Activated CD4-positive, alpha-beta T cell treated with anti-CD3 and anti-CD28 coated beads for 48 hours (primary cell): ENCODE data around the gene RSU1.

ENCODE experiments used
- DNase-seq: peaks from one replicate; pipeline ENCODE4 v3.0.0-alpha.2; 2020

RSU1 gene

DNA sequence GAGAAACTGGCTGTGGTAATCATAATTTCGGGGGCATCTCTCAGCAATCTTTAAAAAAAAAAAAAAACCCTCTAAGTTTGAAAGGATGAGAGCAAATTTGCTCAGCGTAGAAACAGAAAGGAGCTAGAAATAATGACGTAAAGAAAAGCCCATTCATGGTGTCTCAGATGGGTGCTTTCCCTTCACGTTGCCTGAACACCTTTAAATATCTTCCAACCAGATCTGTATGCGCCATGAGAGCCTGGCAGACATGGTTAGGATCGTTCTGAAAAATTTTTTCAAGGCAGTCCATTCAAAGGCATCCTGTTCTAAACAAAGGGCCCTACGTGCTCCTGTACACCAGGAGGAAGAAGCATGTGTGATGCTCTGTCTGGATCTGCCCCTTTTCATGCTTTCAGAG lies 154.3 kb downstream of the RSU1 start:
- no peak for DNase-seq

DNA sequence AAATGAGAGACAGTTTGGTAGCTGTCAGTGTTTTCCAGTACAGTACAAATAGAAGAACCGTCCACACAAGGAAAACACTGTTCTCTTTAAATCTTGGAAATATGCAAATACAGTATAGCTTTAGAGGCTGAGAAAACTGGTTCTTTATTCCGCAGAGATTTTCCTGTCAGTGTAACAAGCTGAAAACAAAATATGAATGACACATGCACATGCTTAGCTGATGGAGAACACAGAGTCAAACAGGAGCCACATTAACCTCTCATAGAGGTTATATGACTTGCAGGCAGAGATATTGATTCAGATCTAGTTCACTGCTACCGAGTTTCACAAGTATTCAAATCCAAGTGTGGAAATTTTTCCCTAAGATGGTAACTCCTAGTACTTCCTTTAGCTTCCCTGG lies 160.3 kb downstream of the RSU1 start:
- no peak for DNase-seq

DNA sequence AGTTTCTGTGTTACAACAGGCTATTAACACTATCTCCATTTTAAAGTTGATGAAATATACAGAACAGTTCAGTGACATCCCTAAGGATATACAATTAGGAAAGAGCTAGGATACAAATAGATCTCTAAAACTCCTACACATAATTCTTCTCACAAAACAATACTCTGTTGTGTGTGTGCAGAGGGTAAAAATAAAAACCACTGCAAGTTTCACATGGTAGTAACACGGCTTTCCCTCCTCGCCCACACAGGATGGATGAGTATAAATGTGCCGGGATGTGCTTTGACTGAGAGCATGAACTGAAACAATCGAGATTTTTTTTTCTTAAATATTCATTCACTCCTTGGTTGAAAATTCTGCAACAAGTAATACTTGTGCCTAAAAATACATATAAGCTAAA lies 164.0 kb downstream of the RSU1 start:
- peak; percentile 10 for DNase-seq

DNA sequence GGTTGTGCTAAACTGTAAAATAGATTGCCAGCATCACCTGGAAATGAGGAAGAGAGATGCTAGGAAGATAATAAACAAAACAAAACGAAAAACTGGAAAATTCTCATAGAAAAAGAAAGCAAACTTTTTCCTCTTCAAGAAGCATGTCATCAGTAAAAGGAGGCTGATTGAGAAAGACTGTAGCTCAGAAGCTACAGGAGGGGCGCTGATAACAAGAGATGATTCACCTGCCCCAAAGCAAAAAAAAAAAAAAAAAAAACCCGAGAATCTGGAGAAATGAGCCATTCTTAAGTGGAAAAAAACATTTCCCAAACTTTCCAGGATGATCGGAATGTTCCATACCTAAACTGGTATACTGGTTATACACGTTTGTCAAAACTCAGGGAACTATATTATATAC lies 165.1 kb downstream of the RSU1 start:
- DNase-seq, result no peak

DNA sequence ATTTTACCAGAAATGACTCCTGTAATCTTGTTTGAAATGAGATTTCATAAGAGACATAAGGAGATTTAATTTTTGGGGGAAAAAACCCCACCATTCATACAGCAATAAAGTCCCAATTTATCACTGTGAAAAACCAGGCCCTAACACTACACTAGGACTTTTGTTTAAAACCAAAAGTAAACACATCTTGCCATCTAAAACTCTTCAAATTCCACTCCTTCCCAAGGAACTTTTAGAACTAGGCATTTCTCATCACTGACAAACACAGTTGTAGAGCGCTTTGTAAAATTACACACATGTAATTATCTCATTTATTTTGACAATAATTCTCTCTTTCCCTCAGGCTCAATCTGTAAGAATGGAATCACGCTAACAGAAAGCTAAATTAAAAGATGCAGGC lies 167.5 kb downstream of the RSU1 start:
- no peak for DNase-seq

DNA sequence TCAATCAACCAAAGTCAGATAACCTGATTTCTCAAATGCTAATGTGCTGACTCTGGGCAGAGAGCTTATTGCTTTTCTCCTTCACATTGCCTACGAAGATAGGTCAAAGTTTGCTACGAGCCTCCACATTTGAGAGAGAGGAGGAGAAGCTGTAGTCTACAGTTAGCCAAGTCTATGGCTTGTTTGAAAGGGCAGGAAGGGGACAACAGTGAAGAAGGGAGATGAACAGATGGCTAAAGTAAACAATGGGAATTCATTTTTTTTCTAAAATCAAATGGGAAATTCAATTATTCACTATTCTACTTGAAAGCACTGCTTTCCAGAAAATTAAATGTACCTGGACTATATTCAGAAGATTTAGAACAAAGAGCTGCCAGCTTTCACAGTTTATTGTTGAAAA lies 168.9 kb downstream of the RSU1 start:
- no peak for DNase-seq

DNA sequence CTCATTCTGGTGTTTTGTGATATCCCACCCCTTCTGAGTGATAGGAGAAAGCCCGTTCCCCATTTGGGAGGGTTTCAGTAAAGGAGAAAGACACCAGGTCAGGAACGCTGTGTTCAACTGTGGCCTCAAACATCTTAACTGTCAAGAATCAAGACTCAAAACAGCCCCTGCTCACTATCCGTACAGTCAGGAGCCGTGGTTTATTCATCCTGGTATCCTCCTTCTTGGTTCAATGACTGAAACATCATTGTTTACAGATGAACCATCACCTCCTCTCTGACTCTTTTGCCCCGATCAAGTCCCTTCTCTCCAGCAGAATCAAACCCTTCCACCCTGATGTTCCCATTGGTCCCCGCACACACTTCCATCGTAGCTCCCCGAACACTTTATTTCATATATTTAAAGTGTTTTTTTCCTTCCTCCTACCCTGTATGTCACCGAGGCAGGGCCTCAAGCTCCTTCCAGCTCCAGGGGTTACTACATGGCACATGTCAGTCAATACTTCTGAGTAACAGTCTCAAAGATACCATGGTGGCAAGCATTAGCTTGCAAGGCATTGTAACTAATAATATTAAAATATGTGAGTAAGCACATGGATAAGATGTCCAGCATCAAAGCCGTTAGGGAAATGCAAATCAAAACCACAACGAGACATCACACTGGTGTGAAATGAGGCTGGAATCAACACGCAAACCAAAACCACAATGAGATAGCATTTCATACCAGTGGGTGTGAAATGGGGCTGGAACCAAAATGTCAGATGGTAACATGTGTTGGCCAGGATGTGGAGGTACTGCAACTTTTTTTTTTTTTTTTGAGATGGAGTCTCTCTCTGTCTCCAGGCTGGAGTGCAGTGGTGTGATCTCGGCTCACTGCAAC lies 170.8 kb downstream of the RSU1 start:
- peak; percentile 16 for DNase-seq

DNA sequence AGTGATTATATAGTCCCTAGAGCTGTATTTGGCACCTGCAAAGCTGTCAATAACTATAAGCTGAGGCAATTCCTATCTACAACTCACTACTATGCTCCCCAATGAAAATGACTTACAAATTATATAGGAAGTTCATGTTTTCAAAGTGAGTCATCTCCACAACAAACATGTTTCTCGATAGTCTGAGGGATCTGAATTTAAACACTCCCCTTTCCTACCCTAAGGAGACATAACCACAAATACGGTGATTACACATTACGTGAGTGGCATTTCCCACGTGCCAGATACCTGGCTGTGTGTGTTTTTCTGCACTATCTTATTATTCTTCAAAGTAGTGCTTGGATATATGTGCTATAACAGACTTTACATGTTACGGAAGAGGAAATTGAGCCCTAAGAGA lies 173.1 kb downstream of the RSU1 start:
- no peak for DNase-seq

DNA sequence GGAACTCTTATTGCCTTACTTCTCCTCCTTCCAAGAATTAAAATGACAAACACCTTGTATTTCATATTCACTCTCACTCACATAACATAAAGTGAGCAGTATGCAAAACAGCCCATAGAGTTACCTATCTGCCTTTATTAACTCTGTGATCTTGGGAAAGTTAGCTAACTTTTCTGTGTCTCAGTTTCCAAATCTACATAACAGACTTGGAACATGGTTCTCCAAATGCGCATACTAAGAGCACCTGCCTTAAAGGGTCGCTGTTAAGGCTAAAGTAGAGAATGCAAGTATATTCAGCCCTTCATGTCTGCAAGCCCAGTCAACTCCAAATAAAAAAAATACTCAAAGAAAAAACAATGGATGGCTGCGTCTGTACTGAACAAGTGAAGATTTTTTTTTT lies 173.7 kb downstream of the RSU1 start:
- DNase-seq, result no peak

DNA sequence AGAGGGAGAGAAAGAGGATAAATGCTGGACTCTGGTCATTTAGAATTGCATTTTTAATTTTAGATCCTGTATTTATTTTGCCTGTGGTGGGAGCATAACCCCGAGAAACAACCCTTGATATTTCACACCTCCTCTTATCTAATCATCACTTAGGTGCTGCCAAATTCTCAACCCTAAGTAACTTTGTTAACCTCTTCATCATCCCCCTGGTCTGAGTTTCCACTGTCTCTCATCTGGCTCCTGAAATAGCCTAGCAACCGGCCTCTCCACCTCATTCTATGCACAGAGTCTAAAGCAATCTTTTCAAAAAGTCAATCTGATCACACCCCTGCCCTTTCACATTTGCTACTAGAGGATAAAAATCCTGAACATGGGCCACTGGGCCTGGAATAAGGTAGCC lies 177.1 kb downstream of the RSU1 start:
- DNase-seq, result no peak

DNA sequence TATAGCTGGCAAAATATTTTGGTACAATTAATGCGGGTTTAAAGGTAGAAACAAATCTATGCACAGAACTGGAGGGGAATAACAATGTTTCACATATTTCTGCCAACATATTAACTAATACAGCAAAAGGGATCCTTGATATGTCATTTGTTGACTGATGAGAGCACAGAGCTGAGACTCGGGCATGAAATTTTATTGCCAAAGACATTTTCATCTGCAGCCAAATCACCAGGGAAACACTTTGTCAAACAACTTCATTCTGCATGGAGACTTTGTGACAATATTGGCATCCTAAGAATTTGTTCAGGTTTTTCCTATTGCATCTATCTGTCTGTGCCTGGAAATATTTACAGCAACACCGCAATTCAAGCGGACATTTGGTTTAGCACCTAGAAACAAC lies 177.8 kb downstream of the RSU1 start:
- DNase-seq, result no peak

DNA sequence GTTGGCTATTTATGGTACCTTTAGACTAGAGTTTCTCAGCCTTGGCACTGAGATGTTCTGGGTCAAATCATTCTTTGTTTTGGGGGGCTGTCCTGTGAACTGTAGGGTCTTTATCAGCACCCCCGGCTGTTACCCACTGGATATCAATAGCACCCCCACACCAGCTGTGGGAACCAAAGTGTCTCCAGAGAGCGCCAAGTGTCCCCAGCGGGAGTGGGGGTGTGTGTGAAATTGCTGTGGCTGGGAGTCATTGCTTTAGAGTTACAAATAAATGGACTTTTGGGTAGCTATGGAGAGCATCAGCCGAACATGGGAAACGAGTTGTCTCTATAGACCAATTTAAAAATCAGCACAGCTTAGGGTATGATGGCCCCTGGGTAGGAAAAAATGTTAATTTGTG lies 184.2 kb downstream of the RSU1 start:
- DNase-seq, result no peak

DNA sequence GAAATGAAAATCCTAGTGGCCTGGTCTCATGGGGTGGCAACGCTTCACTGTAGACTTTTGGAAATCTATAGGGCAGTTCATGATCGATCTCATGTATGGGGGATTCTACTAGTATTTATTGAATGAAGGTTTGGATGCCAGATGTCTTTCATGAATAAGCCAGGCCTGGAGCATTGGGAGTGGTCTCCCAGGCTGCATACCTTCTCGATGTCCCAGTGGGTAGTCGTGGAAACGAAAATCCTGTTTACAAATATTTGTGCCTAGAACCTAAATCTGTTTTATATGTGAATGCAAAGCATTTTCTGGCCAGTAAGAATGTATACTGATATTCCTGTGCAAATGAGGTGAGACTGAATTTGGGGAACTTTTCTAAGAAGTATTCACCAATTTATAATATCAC lies 190.5 kb downstream of the RSU1 start:
- DNase-seq, result no peak

DNA sequence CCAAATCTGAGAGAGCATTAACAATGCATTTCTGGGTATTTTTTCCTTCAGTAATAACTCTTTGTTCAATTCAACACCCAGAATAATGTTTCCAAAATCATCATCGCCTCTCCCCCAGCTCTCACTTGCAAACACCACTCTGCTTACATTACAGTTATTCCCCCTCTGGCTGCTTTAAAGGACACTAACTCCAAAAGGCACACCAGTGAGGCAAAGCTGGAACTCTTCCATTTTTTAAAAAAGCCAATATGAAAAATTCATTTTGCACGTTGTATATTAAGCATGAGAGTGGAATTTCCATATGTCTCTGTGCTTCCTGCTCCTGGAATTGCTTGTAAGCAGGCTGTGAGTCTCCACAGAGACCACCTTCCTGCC lies 204.3 kb downstream of the RSU1 start:
- DNase-seq, result no peak

DNA sequence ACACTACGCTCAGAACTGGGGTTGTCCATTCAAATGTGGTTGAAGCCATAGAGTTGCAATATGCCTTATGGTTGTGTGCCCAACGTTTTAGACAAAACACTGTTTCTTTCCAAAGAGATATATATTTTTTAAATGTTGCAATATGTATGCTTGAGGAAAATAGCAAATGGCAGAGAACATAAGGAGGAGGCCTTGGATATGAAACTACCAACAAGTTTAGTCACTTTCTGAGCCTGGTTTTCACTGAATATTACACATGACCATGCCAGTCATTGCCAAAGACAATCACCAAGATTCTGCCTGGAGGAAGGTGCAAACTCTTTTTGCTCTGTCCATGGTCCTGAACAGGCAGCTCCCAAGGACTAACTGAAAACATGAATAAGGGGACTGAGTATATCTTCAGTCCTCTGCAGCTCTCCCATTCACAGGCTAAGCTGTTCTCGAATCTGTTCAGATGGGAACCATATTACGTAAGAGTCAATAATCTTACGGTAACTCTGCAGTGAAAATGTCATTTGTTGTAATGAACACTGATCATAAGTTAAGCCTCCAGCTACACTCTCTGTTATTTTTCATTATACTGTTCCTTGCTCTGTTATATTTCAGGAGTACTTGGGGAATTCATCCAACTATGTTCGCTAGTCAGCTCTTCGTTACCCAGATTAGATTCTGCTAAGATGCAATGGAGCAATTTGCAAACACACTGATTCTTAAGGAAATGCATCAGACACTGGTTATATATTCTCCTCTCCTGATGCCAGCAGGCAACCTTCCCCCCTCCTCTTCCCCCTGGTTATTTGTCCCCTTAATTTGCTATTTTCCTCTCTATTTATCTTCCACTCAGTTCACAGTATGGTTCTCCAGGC lies 204.9 kb downstream of the RSU1 start:
- DNase-seq, result peak; percentile 29

DNA sequence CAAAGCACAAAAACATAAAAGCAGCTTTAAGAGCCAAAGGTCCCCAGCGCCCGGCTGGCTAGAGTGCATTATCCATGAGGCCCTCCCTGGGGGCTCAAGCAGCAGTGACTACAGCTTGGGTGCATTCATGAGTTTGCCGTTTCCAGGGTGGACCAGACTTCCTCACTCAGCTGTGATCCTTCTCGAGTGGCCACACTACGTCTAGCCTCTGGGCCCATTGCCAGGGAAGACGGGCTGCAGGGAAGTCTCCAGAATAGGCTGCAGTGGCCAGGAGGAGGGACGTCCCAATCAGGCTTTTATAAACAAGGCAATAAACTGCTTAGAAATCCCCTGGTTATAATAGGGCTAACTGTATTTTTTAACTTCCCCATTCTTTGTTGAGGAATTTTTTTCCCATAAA lies 206.2 kb downstream of the RSU1 start:
- no peak for DNase-seq

DNA sequence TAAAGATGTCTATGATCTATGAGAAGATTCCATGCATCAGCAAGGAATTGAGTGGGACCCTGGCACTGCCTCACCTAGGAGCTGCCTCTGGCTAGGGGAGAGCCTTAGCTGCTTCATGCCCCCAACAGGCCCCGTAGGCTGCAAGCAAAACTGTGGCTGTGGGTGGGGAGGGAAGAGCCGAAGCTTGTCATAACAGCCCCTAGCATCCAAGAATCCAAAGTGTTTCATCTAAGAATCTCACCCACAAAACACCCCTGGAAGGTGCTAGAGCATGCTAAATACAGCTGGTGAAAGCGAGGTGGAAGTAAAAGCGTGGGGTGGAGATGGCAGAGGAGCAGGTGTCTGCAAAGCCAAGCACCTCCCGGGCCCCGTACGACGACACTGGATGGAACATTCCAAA lies 208.0 kb downstream of the RSU1 start:
- no peak for DNase-seq

DNA sequence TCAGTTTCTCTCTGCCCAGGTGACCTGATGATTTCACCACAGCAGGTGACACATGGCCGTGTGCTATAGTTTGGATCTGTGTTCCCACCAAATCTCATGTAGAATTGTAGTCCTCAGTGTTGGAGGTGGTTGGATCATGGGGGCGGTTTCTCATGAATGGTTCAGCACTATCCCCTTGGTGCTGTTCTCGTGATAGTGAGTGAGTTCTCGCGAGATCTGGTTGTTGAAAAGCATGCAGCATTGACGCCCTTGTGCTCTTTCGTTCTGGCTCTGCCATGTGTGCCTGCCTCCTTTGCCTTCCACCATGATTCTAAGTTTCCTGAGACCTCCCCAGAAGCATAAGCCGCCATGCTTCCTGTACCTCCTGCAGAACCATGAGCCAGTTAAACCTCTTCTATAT lies 210.3 kb downstream of the RSU1 start:
- DNase-seq, result no peak

DNA sequence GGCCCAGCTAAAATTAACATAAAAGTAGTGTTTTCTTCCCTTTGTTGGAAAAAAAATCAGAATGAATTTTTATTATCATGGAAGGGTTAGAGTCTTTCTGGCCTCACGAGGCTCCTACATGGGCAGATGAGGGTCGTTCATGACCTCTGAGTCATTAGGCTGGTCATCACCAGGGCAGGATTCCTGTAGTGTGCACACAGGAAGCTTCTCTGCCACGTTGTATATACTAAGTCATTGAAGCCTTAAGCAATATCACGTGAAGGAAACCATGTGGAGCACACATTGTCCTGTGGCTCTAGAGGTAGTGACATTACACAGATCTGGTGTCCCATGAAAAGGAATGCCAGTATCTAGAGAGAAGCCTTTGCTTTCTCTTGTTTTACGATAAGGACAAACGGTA lies 210.8 kb downstream of the RSU1 start:
- no peak for DNase-seq

DNA sequence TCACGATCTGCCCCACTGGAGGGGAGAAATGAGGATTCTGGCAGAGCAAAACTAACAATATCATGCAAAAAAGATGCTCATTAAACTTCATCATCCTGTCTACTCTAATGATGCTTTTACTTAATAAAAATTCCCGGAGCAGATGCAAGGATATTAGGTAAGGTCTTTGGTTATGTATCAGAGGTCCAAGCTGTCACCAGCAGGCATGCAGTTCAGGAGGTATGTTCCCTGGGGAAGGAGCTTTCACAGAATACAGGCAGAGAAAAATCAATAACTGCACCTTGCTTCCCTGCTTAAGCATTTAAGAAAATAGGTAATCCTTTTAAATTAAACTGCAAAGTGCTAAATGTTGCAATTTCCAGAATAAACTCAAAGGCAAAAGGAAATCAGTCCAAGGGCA lies 213.9 kb downstream of the RSU1 start:
- no peak for DNase-seq

DNA sequence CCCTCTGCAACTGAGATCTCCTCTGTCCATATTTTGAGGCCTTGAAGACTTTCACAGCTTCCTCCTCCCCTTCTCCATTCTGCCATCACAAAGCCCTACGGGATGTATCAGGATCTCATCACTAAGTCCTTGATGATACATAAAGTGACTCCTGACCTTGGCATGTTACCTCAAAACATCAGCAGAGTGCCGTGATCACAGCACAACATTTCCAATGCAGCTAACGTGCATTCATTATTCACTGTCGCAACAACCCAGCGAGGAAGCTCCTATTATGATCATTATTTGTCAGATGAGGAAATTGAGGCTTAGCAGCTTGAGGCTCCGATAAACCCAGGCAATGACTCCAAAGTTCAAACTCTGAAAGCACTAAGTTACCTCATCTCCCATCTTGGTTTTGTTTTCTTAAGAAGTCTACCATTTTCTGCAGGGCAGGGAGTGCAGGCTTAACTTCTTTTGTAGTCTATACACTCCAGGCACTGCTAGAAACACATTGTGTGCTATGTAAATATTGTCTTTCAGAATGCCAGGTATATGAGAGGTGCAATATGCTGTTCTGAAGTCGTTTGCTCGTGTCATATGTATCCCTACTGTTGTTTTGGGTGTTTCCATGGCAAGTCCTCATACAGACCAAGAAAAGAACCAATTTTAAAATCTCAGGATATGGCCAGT lies 215.0 kb downstream of the RSU1 start:
- no peak for DNase-seq

DNA sequence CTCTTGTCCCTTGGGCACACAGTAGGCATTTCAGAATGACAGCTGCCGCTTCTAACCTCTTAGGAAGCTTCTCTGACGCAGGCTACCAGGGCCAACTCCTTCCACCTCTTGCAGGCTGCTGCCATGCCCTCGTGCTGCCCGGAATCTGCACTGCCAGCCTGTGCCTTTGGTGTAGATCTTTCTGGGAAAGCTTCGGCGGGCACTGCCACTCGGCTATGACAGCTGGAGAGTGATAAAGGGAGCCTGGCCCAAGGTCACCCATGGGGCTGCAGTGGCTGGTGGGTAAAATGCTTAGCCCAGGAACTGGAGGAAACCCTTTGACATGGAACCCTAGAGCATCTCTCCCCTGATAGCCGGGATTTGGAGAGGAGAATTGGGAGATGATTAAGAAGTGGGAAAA lies 217.6 kb downstream of the RSU1 start:
- no peak for DNase-seq

DNA sequence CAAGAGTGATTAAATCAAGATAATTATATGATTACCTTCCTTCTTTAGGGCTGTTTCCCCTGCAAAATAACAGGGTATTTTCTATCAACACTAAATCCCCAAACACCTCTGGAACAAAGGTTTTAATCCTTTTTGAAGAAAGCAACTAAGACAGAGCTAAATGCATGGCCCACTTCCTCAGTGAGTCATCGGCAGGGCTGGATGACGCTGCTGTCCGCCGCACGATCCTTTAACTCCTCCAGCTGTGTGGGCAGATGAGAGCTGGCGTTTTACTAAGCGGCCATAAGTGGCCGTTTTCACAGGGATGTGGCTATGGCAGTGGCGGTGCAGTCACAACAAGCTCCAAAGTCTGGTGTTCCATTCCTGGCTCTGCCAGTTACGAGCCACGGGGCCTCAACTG lies 219.6 kb downstream of the RSU1 start:
- DNase-seq, result no peak

DNA sequence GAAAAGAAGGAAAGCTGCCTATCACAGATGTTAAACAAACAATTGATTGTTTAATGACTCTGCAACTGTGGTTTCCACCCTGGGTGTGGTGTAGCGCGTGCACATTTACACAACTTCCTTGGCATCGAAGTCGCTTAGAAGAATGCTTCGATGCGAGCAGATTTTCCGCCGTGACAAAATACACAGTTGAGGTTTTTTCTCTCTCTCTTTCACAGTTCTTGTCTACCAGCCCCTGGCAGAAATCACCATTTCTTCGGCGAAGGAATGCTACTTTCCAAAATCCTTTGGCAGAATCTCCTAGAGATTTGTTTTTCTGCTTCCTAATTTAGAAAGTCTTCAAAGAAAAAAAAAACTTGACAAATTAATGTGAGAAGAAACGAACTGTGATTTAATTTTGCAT lies 224.8 kb downstream of the RSU1 start:
- DNase-seq, result no peak
